ENCODE data around the gene CACNA2D4.
A peak's percentile ranks its signal among the peaks of the same experiment; 100 is the strongest.

CACNA2D4 gene

DNA sequence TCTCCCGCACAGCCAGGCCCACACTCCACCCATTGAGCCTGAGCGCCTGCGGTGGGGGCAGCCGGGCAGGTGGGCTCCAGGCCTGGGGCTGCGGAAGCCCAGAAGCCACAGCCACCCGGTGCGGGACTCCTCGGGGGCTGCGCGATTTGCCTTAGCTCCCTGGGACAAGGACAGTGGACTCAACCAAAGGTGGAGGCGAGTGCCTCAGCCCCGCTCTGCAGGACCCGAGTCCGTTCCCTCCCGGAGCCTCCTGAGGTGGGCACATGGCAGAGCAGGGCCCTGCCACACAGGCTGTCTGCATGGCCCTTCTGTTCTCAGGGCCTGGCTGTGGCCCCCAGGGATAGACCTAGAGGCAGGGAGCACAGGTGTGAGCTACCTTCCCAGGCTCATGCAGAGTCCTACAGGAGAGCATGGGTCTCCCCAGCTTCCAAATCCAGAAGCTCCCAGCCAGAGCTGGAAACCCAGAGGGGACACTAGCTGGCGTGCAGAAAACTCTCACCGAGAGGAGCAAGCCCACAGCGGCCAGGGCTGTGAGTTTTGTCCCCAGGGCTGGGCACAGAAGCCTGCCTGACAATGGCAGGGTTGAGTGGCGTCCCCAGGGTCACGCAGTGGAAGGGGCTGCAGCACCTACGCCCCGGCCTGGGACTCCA lies 120.3 kb downstream of the CACNA2D4 start:
- DNase-seq = no peak

DNA sequence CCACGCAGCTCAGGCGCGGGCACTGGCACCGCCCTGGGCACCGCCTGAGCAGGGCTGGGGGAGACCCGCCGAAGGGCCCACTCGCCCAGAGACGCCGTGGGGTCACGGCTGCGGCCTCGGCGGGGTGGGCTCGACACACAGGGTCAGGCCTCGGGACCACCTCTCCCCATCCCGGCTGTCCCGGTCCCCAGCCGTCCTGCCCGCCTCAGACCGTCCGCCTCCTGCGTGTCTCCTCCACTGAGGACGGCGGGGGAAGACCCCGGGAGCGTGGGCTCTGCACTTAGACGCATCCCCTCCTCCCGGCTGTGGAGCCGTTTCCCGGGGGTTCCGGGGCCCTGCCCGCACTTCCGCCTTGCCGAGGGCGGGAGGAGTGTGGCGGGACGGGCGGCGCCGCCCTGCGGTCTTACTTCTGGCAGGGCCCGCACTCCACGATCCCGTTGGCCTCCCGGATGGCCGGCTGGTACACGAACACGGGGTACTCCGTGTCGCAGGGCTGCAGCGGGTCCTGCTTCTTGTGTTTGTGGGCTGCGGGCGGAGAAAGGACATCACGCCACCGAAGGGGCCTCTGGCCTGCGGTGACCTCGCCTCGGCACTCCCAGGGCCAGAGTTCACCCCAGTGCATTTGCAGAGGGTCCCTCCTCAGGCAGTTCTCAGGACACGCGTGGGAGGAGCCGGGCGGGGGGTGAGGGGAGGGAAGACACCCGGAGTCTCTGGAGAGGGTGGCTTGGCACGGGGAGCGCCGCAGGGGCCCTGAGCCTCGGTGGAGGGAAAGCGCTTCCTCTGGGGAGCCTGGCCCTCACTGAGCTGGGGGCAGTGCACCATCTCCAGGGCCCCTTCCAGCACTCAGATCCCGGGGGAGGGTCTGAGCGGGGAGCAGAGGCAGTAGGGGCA lies 121.2 kb downstream of the CACNA2D4 start:
- DNase-seq = peak; percentile 35 to 54

DNA sequence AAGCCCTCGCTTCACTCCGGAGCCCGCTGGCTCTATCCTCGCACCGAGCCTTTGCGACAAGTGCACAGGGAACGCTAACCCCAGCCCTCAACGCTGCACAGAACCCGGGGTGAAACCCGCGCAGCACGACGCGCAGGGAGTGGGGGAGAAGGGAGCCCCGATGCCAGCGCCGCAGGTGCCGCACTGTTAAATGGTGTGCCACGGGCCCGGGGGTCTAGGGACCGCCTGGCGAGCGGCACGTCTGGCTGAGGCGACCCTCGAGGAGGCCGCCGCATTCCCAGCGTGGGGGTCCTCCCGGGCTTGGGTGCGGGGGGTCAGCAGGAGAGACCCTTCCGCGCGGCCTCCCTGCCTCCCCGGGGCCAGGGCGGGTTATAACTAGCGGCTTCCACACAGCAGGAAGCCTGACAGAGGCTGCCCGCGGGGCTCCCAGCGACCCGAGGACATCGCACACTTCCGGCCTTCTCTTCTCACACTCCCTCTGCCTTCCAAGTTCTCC lies 121.9 kb downstream of the CACNA2D4 start:
- peak; percentile 26 to 61 for DNase-seq

DNA sequence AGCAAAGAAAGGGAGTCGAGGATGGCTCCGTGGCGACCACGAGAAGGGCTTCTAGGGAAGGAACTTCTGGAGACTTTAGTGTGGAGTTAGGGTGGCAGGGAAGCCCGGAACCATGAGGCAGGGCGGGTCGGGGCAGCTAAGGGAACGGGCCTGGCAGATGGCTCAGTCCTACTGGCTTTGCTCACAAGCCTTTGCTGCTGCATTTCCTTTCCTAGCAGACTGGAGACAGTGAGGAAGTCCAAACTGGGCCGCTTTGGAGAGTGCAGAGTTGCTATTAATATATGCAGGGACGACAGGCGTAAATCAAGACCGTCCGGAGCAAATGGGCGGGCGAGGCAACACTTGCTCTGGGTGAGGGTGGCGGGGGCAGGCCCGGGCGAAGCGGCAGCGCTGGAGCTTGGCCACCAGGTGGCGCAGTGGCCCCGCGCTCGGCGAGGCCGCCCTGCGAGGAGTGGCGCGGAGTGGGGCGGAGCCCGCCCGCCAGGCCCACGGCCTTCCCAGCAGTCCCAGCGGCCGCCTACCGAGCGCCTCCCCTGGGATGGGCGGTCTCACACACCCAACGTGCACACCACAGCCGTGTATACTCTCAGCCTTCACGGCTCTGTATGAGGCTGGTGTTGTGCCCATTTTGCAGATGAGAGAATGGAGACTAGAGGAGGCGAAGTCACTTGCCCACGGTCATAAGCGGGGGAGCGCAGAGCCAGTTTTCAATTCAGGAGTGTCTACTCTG lies 122.5 kb downstream of the CACNA2D4 start:
- DNase-seq = peak; percentile 83 to 86

DNA sequence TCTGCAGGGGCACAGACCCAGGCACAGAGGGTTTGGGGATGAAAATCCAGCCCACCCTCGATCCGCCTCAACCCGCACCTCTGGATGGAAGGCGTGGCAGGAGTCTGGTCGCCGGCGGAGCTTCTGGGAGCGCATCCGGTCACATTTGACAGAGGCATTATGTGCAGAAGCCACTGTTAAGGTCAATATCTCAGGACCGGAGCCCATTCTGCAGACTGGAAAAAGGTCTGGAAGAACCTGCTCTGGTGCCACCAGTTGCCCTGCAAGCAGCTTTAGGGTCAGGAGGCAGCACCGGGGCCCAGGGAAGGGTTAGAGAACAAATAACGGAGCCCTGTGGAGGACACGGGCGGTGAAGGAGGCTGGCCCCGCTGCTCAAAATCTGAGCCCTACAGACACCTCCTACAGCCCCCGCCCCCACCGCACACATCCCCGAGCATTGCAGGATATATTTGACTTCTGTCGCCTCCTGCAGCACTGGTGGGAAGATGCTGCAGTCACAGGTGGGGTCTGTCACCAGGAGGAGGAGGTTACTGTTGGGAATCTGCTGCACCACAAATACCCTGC lies 123.1 kb downstream of the CACNA2D4 start:
- DNase-seq = no peak

DNA sequence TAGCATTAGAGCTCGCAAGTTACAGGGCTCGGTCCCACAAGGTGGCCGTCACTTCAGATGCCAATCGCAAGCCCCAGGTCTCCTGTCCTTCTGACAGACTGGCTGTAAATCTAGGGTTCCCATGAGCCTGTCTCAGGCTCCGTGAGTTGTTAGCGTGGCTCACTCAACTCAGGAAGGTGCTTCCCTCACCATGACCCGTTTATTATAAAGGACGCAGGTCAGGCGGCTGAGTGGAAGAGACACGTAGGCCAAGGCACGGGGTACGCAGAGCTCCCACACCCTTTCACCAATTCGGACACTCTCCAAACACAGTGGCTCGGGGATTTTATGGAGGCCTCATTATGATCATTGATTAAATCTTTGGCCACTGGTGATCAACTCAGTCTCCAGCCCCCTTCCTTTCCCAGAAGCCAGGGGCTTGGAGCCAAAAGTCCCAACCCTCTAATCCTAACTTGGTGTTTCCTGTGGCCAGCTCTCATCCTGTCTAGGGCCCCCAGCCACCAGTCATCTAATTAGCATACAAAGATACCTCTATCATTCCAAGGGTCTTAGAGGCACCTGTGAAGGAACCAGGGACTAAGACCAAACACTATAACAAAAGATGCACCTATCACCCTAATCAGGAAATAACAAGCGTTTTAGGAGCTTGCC lies 123.9 kb downstream of the CACNA2D4 start:
- DNase-seq = no peak

DNA sequence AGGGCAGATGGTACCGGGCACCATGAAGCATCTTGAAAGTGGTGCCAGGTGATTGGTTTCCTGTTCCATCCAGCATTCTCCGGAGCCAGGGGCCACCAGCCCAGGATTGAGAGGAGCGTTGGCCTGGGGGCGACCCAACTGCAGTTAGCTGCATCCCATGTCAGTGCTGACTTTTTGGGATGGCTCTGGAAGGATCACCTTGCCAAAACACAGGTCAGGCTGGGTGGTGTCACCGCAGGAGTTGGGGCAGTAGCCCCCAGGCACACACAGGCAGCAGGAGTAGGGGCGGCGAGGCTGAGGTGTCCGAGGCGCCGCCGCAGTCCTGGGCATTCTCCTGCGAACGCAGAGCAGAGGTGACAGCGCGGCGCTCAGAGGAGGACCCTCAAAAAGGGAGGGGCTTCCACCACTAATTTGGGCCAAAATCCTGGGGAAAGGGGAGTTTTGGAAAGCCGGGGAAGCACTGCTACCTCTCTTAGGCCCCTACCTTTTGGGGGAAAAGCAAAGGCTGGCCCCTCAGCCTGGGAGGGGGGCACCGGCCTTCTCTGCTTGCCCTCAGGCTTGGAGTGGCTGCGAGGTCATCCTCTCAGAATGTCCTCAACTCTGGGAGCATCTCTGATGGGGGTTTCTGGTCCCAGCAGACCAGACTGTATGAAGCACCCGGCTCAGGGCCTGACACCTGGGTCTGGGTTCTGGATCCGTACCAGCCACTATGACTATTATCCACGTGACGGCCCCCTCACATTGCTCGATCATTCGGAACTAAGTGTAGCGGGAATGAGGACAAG lies 124.8 kb downstream of the CACNA2D4 start:
- no peak for DNase-seq

DNA sequence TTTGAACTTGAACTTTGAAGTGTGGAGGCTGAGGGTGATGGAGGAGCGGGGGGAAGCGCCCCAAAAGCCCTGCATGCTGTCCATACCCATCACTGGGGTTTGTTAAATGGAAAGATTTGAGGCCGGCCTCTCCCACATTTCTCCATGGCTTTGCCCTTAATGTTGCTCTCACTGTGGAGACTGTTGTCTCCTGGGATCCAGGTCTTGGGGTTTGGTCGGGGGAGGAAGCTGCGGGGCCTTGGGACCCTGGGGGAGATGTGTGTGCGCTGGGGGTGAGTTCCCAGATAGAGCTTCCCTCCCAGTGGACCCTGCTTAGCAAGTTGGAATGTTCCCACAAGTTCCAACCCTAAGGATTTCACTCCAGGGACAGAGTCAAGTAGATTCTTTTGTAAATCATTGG lies 126.0 kb downstream of the CACNA2D4 start:
- DNase-seq = no peak

DNA sequence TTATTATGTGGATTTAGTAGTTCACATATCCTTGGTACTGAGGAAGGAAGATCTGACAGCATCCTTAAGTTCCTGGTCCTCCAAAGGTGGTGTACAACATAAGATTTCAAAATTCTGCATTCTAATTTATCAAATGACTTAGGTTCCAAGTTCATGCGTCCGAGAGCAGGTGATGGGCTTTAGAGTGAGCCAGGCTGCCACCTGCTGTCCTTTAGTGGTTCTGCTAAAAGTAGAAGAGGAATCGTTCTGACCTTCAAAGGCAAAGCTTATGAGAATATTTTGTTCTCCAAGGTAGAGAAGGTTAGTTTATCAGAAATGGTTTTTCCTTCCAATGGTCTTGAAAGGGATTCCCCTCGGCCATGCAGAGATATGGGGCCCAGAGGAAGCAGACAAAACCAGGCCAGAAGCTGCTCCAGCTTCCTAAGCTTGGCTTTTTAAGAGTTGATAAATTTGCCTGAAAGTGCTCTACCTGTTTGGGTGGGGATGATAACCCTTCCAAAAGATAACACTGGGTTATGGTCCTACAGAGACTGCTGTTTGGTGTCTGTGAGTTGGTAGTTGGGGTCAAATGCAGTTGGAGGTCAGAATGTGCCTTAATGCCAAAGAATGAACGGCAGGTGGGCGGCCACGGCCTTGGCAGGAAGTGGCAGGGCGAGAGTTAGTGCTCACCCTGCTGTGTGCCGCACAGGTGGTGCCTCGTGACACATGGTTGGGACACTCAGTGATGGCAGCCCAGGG lies 127.2 kb downstream of the CACNA2D4 start:
- DNase-seq = peak; percentile 67 to 68

DNA sequence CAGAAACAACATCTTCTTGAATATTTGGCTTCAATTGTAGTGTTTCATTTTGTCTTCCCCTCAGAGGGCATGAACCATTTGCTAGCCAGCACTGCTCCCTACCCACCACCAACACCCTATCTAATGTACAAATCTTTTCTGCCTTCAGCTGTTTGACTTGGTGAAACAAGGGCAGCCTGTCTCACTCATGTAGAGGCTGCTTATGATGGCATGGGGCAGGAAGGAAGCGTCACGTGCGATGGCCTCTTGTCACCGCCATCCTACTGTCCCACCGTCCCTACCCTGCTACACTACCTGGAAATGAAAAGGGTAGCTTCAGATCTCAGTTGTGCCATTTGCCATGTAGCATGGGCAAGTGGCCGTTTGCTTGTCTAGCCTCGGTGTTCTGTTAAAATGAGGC lies 128.0 kb downstream of the CACNA2D4 start:
- no peak for DNase-seq

DNA sequence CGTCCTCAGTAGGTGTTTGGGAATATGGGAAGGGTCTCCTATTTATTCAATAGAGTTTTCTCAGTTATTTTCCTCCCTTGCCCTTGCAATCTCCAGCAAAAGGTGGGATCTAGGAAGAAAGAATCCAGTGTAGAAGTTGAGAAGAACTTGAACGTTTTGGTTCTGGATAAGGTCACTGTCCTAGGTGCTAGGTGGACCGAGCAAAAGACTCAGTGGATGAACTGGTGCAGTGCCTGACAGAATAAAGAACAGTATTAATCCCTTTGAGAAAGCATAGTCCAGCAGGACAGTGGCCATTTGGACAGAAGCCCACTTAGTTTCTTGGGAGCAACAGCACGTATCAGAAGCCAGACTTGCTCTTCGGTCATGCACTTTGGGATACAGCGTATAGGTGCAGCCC lies 130.7 kb downstream of the CACNA2D4 start:
- no peak for DNase-seq

DNA sequence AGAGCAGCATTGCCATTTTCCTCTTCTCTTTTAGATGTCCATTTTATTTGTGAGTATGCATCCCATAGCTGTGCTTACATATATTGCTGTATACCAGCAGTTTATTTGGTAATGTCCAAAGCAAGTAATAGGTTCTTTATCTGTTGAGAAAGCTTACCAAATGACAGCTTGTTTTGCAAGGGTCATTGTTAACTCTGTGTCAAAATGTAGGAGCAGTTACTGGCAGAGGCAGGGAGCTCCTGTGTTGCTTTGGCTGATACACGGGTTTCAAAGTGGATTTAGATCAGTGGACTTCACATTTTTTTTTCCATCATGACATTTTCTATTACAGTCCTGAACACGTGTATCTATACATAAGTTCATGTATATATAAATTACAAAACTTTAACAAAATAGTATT lies 136.2 kb downstream of the CACNA2D4 start:
- no peak for DNase-seq

DNA sequence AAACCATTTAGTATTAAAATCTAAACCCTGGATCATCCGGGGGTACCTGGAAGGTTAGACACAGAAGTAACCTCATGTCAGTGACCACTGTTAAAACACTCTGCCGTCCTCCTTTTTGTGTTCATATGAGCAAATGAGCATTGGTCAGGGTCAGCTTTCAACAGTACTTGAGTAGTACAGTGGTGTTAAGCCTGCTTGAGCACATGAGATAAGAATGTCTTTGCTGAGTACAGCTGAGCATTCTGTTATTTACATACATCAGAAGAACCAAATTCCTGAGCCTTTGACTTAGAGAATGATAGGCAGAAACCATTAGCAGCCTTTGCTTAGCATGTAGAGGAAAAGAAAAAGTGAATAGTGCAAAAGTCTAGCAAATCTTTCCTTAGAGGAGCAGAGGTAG lies 136.7 kb downstream of the CACNA2D4 start:
- DNase-seq = no peak

DNA sequence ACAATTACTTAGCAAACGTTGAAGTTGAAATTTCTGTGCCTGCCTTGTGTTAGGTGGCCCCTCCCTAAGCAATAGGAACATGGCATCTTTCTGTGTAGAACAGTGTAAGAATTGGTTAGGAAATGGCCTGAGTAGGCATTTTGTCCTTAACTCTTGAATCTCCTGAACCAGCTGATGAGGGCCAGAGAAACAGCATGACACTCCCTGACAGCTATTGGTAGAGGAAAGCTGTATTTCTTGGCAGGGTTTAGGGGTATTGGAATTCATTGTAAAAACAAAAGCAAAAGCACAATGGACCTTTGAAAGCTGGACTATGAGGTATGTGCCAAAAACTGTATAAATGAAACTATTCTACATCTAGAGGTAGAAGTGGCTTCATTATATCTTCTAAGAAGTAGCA lies 138.7 kb downstream of the CACNA2D4 start:
- DNase-seq = no peak

DNA sequence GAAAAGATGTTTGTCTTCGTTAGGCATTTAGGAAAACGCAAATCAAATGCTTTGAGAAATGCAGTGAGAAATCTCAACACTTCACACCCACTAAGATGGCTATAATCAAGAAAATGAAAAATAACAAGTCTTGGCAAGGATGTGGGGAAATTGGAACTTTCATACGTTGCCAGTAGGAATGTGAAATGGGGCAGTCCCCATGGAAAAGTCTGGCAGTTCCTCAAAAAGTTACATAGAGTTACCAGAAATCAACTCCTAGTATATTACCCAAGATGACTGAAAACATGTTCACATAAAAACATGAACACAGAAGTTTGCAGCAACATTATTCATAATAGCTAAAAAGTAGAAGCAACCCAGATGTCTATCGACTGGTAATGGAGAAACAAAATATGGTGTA lies 139.5 kb downstream of the CACNA2D4 start:
- DNase-seq = no peak

DNA sequence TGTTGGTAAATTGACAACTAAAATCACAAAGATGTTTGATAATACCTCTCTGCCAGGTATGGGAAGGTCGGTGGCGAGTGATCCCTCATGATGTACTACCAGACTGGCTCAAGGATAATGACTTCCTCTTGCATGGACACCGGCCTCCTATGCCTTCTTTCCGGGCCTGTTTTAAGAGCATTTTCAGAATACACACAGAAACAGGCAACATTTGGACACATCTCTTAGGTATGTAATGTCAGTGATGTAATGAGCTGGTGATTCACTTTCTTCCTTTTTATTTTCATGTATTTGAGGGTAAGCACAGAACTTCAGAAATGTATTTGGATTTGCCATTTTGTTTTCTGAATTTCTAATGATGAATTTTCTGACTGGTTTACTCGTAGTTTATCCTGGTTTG lies 140.7 kb downstream of the CACNA2D4 start:
- no peak for DNase-seq

DNA sequence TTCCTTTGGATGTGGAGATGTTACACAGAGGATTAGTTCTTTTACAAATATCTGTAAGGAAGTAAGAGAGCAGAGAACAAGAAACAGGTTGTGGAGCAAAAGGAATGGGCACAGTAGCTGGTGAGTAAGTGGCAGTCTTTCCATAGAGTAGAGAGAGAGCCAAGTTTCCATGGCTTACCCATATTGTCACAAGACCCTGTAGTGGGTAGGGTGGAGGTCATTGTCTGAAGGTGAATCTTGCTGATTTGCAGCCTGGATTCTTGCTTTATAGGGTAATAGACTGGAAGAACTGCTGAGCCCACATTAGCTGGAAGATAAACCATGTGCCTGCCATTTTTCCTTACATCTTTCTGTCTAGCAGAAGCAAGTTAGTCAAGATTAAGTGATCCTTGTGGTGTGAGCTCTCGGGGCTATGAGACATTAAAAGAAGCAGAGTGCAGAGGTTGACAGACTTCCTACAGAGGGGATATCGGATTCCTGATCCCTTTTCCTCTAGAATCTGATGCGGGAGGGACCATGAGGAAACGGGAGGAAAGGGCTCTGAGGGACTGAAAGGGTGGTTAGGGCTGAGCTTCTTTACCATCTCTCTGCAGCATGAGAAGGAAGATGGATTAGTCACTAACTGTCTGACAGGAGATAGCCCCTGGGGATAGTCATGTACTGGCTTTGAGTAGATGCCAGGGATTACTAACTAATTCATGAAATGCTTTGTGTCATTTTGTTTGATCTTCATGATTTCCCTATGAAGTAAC lies 142.1 kb downstream of the CACNA2D4 start:
- DNase-seq = no peak

DNA sequence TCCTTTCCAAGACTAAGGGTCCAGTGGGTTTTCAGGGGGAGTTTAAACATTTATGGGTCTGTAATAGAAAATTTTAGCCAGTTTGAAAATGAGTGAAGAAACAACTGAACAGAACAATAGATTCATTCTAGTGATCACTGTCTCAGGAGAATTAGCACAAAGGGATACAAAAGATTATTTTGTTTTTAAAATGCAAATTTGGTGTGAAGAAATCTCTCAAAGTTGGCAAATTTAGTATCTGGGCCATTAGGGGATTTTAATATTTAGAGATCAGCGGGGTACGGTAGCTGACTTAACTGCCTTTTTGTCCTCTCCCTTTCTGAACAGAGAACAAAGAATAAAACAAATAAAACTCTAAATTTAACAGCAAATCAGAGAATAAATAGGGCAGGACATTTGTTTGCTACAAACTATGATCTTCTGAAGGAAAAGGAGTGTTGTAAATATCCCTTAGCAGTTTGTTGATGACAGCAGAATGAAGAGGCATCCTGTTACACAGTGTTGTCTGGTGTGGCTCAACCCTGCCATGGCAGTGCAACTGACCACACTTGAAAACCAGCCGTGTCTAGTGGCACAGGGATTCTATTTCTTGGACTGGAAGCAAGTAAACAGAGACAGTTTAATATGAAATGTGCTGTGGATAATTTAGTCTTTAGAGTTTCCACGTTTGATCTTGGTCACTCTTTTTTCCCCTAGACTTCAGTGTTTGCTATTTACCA lies 144.4 kb downstream of the CACNA2D4 start:
- DNase-seq = no peak

DNA sequence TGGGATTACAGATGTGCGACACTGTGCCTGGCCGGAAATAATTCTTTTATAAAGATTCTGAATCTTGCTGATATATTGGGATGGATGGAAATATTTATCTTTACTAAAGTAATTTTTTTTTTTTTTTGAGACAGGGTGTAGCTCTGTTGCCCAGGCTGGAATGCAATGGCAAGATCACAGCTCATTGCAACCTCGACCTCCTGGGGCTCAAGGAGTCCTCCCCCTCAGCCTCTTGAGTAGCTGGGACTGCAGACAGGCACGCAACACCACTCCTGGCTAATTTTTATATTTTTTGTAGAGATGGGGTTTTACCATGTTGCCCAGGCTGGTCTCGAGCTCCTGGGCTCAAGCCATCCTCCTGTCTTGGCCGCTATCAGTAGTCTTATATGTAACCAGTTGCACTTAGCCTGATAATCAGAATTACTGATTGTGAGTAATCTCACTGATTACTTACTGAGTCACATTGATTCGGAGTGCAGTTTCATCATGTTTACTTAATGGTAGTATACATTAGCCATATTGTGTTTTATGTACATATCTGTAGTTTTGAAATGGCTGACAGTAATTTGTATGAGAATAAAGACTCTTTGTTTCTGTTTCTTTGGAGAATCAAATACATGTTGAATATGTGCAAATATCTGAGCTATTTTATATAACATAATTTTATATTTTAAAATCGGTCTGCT lies 148.5 kb downstream of the CACNA2D4 start:
- no peak for DNase-seq

All from AML-193 (cell line).